GM21515 (cell line): ENCODE results near the gene VPS41.
"Not testable (repeated sequence)": the region's sequence is repeated elsewhere in the genome, so short reads cannot be mapped to it uniquely, and the experiment has no call there.

Experiments used
- ATAC-seq: cut with Tn5 transposase; IDR thresholded peaks from one replicate; pipeline ENCODE4 v1.9.1; 2021; ENCODE audit not compliant: unreplicated experiment

The VPS41 gene

GRCh38 chr7:38908759-38909335, at the start of gene VPS41:
Gene VPS41 (minus strand): TSS chr7:38909191. CDS start chr7:38909174, 17 bp downstream.
- ATAC-seq, result peak; percentile 99

- no peak for ATAC-seq
These were observed 46.9 kb upstream of the VPS41 start for GRCh38 chr7:38955892-38956291.

GRCh38 chr7:38953971-38954370, 45.0 kb upstream of the VPS41 start:
- ATAC-seq, result no peak

- ATAC-seq, result no peak
These were observed 44.2 kb upstream of the VPS41 start for GRCh38 chr7:38953227-38953626.

- no peak for ATAC-seq
These were observed 42.2 kb upstream of the VPS41 start for GRCh38 chr7:38951213-38951612.

GRCh38 chr7:38950309-38950708, 41.3 kb upstream of the VPS41 start:
- no peak for ATAC-seq

- ATAC-seq, result not testable (repeated sequence)
These were observed 38.5 kb upstream of the VPS41 start for GRCh38 chr7:38947541-38947940.

- ATAC-seq, result no peak
These were observed 33.5 kb upstream of the VPS41 start for GRCh38 chr7:38942431-38943051.

- ATAC-seq, result no peak
These were observed 31.8 kb upstream of the VPS41 start for GRCh38 chr7:38940774-38941173.

- ATAC-seq, result no peak
These were observed 29.6 kb upstream of the VPS41 start for GRCh38 chr7:38938589-38938988.

- ATAC-seq, result no peak
These were observed 29.1 kb upstream of the VPS41 start for GRCh38 chr7:38938001-38938485.

- no peak for ATAC-seq
These were observed 27.6 kb upstream of the VPS41 start for GRCh38 chr7:38936641-38937040.

- no peak for ATAC-seq
These were observed 25.5 kb upstream of the VPS41 start for GRCh38 chr7:38934536-38934935.

- no peak for ATAC-seq
These were observed 25.1 kb upstream of the VPS41 start for GRCh38 chr7:38934051-38934450.

GRCh38 chr7:38932509-38933168, 23.6 kb upstream of the VPS41 start:
- peak; percentile 93 for ATAC-seq

- no peak for ATAC-seq
These were observed 20.6 kb upstream of the VPS41 start for GRCh38 chr7:38929460-38930171.

- no peak for ATAC-seq
These were observed 19.5 kb upstream of the VPS41 start for GRCh38 chr7:38928506-38928905.

- no peak for ATAC-seq
These were observed 18.8 kb upstream of the VPS41 start for GRCh38 chr7:38927751-38928150.

GRCh38 chr7:38920731-38921130, 11.7 kb upstream of the VPS41 start:
- no peak for ATAC-seq

GRCh38 chr7:38916396-38916795, 7.4 kb upstream of the VPS41 start:
- no peak for ATAC-seq

GRCh38 chr7:38909870-38910269, 879 bp upstream of the VPS41 start:
- no peak for ATAC-seq

GRCh38 chr7:38907766-38908165, 1.2 kb downstream of the VPS41 start:
- no peak for ATAC-seq
